Measurements from ENCODE around the gene SLC44A1.

The SLC44A1 gene

GRCh38 chr9:105306351-105307140, 62.1 kb downstream of the SLC44A1 start:
- no peak for DNase-seq

DNA sequence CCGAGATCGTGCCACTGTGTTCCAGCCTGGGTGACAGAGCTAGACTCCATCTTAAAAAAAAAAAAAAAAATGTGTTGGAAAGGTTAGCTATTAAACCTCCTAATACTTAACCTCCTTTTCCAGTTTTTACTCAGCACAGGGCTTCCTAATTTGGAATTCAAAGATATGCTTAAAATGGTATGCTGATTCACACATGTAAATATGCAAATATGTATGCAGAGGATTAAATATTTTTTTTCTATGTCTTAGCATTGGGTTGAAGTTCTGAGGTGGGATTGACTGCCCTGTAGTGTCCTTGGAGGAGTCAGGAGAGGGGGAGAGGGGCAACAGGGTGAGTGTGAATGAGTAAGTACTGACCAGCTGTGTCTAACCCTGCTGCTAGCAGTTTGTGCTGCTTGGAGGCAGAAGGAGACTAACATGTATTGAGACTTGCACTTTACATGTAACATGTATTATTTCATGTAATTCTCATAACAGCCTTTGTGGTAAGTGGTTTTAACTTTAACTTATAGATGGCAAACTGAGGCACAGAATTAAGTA, 63.2 kb downstream of the SLC44A1 start:
- DNase-seq, result no peak

DNA sequence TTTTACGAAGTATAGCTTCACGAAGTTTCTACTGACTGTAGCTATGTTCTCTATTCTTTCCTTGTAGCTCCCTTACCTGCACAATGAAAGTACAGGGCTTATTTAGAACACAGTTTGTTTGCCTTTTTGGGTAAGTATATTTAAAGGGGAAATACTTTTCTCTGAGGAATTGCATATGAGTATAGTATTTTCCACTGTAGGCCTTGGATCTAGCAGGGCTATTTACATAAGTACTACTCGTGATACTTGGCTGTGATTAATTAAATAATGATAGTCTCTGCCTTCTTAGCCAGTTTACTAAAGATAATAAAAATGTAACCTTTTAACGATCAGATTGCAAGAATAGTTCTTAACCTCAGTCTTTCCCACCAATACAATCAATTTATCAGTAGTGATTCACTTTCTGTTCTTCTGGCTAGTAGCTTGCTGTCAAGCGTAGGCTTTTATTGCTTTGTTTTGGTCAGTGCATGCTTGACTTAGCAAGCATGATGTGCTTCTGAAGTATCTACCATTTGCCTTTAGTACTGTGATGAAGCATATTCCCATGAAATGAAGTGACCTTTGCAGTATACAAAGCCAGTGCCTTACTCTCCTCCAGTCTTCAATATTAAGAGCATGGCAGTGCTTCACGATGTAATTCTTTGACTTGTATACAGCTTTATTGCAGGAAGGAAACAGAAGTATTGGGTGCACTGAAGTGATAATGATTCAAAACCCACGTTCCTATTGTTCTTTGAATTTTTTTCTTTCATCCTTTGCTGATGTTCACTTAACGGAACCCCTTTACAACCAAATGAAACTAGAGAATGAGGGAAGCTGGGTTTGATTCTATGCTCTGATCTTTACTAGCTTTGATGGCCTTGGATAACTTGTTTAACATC, 64.2 kb downstream of the SLC44A1 start:
- DNase-seq, result no peak

DNA sequence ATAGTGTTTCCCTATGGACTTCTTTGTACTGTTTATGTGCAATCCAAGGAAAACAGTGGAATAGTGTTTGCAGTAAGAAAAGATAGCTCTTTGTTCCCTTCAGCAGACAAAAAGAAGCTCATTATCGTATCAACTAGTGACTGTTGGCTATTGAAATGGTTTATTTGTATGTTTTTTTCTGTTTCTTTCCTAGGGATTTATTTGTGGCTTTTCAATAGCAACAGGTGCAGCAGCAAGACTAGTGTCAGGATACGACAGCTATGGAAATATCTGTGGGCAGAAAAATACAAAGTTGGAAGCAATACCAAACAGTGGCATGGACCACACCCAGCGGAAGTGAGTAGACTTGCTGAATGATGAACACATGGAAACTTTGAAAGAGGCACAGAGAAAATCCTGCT, 65.1 kb downstream of the SLC44A1 start:
- DNase-seq, result no peak

- DNase-seq, result no peak
Measured at GRCh38 chr9:105311306-105311705, 66.9 kb downstream of the SLC44A1 start.

- no peak for DNase-seq
Measured at GRCh38 chr9:105313238-105313637, 68.8 kb downstream of the SLC44A1 start.

- DNase-seq, result no peak
Measured at GRCh38 chr9:105316703-105317102, 72.3 kb downstream of the SLC44A1 start.

GRCh38 chr9:105318729-105319191, 74.3 kb downstream of the SLC44A1 start:
- DNase-seq, result no peak

GRCh38 chr9:105319202-105319813, 74.9 kb downstream of the SLC44A1 start:
- no peak for DNase-seq

- no peak for DNase-seq
Measured at GRCh38 chr9:105320568-105320967, 76.1 kb downstream of the SLC44A1 start.

- no peak for DNase-seq
Measured at GRCh38 chr9:105328296-105328695, 83.8 kb downstream of the SLC44A1 start.

GRCh38 chr9:105328872-105329718, 84.6 kb downstream of the SLC44A1 start:
- DNase-seq, result no peak

GRCh38 chr9:105329719-105330062, 85.2 kb downstream of the SLC44A1 start:
- DNase-seq, result no peak

DNA sequence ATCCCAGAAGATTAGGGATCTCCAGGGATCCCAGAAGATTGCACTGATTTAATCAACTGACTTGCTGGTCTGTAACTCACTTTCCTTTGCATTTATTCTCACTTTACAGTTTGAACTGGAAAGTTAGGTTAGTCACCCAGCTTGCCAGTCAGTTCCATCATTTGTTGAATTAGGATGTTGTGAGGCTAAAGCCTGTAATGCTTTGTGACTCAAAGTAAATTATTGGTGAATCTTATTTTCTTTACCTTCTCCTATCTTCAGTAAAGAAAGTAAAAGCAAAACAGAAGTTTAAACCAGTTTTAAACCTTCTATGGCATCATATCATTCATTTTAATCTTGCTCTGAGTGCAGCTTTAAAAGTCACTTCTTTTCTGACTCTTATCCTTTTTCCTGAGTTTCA, 85.8 kb downstream of the SLC44A1 start:
- no peak for DNase-seq

GRCh38 chr9:105330755-105331154, 86.3 kb downstream of the SLC44A1 start:
- no peak for DNase-seq

- no peak for DNase-seq
Measured at GRCh38 chr9:105331160-105331559, 86.7 kb downstream of the SLC44A1 start.

GRCh38 chr9:105331755-105332154, 87.3 kb downstream of the SLC44A1 start:
- no peak for DNase-seq

DNA sequence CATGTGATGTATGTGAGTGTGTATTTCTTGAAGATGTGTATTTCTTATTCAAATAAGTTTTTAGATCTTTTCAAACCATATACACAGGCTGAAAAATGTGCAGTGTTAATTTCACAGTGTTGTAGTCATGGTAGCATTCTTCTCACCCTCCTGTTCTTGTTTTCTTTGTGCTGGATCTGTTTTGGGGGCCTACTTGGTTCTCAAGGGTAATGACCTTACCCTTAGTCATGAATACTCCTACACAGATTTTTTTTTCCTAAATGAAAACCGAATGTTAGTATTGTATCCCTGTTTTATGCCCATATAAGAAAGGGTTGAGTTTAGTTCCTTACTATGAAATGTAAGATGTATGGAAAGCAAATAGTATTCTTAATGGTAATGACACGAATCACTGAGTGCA, 88.0 kb downstream of the SLC44A1 start:
- no peak for DNase-seq

- no peak for DNase-seq
Measured at GRCh38 chr9:105333076-105333475, 88.6 kb downstream of the SLC44A1 start.

DNA sequence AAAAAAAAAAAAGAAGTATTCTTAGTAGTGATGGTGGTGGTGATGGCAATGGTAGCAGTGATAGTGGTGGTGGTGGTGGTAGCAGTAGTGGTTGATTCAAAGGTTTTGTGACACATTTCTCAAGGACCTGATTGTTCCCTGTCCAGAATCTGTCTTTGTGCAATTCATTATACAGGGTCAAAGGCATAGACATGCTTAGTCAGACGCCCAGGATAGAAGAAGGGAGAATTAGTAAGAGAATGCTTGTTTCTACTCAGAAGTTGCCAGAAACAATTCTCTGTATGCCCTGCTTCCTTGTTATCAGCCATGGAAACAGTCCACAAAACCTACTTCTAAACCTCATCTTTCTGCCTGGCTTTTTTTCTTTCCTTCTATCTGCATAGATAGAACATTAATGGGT, 89.4 kb downstream of the SLC44A1 start:
- DNase-seq, result no peak

DNA sequence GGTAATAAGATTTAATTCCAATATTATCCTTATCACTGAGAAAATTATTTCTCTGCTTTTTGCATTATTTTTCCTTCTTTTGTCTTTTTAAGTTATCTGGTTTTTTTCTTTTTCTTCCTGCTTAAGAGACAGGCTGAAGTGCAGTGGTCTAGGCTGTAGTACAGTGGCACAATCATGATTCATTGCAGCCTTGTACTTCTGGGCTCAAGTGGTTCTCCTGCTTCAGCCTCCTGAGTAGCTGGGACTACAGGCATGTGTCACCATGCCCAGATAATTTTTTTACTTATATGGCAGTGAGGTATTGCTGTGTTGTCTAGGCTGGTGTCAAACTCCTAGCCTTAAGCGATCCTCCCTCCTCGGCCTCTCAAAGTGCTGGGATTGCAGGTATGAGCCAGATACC, 93.9 kb downstream of the SLC44A1 start:
- no peak for DNase-seq

DNA sequence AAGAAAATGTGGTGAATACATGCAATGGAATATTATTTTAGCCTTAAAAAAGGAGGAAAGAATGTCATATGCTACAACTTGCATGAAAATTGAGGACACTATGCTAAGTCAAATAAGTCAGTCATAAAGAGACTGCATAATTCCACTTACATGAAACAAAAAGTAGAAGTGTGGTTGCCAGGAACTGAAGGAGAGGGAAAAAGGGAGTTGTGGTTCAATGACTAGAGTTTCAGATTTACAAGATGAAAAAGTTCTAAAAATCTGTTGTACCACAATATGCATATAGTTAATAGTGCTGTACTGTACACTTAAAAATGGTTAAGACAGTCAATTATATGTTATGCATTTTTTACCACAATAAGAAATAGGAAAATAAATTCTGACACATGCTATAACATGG, 95.4 kb downstream of the SLC44A1 start:
- peak; percentile 11 for DNase-seq

All from activated CD4-positive, alpha-beta T cell treated with anti-CD3 and anti-CD28 coated beads, Interleukin-10, Interleukin-2, amounts not matched to agents 100 ng/mL and 50 ng/mL, durations not matched to agents 16 hours and 8 hours (primary cell).